WERI-Rb-1 (cell line): ENCODE results near the gene ZNF711.

Experiments used
- DNase-seq: peaks from one replicate; pipeline ENCODE4 v3.0.0-alpha.2; 2020
- H3K27ac ChIP-seq: fragments of 250-450 bp; sonication (Bioruptor Pico); 2 replicates; pipeline ENCODE4 v1.5.1; 2020; ENCODE audit warnings: mild to moderate bottlenecking, moderate library complexity
- H3K27me3 ChIP-seq: fragments of 250-450 bp; sonication (Bioruptor Pico); 2 replicates; pipeline ENCODE4 v1.5.1; 2021; ENCODE audit warnings: mild to moderate bottlenecking, low read depth, moderate library complexity; ENCODE audit not compliant: insufficient read depth, severe bottlenecking
- H3K36me3 ChIP-seq: fragments of 250-450 bp; sonication (Bioruptor Pico); 2 replicates; pipeline ENCODE4 v1.5.1; 2020; ENCODE audit warnings: mild to moderate bottlenecking, moderate library complexity
- H3K4me3 ChIP-seq: 2 replicates; pipeline ENCODE4 v1.5.1; 2011; ENCODE audit warnings: low read depth, mild to moderate bottlenecking, control low read depth, low read length
- H3K9me3 ChIP-seq: fragments of 250-450 bp; sonication (Bioruptor Pico); 2 replicates; pipeline ENCODE4 v1.5.1; 2021; ENCODE audit warnings: mild to moderate bottlenecking, moderate library complexity; ENCODE audit not compliant: severe bottlenecking
- TF ChIP-seq, protein P1 (sequence below): IDR thresholded peaks from 2 replicates; pipeline ENCODE4 v1.5.1; 2011; ENCODE audit warnings: low read depth, mild to moderate bottlenecking, control low read depth, inconsistent platforms, low read length

The ZNF711 gene

DNA sequence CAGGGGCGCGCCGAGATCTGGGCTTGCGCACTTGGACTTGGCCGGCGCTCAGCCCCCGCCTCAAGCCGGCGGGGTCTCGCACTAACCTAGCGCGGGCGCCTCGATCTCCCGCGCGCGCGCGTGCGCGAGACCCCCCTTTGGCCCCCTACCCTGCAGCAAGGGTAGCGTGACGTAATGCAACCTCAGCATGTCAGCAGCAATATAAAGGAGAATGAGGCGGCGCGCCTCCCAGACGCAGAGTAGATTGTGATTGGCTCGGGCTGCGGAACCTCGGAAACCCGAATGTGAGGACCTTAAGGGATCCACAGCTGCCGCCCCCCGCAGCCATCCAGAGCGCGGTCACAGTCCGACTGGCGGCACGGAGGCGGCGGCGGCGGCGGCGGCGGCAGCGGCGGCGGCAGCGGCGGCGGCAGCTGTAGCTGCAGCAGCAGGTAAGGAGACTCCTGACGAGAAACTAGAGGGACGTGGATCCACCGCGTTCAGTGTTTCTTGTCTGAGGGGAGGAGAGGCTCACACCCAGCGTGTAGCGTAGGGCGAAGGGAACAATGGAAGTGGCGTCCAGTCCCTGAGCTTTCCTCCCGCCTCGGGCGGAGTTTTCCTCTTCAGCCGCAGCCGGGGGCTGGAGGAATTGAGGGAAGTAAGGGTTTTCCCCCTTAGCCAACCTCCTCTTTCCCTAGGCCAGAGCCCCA is at the start of gene ZNF711, which contains the start of gene SATL1:
Gene ZNF711, plus strand, starts transcription at position 231 of the 689 bp plus-strand sequence. CDS start 3,582 bp downstream, outside the sequence.
Gene SATL1, minus strand, starts transcription at position 19 of the 689 bp plus-strand sequence. CDS start 134,811 bp downstream, outside the sequence.
- Histone ChIP-seq H3K36me3 (0 out of 2 replicates have a peak, but pooled peaks cover 2% of the 10 kb centered on the region), H3K27me3 (peaks cover 6% of the 10 kb centered on the region), H3K9me3 (no peaks in the 10 kb centered on the region), H3K4me3 (peak within 1 kb of the TSS; percentile 91), H3K27ac (peak within 1 kb of the TSS; percentile 94)
- TF ChIP-seq, protein P1, sequence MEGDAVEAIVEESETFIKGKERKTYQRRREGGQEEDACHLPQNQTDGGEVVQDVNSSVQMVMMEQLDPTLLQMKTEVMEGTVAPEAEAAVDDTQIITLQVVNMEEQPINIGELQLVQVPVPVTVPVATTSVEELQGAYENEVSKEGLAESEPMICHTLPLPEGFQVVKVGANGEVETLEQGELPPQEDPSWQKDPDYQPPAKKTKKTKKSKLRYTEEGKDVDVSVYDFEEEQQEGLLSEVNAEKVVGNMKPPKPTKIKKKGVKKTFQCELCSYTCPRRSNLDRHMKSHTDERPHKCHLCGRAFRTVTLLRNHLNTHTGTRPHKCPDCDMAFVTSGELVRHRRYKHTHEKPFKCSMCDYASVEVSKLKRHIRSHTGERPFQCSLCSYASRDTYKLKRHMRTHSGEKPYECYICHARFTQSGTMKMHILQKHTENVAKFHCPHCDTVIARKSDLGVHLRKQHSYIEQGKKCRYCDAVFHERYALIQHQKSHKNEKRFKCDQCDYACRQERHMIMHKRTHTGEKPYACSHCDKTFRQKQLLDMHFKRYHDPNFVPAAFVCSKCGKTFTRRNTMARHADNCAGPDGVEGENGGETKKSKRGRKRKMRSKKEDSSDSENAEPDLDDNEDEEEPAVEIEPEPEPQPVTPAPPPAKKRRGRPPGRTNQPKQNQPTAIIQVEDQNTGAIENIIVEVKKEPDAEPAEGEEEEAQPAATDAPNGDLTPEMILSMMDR = no peak
- peak; percentile 86 for DNase-seq

DNA sequence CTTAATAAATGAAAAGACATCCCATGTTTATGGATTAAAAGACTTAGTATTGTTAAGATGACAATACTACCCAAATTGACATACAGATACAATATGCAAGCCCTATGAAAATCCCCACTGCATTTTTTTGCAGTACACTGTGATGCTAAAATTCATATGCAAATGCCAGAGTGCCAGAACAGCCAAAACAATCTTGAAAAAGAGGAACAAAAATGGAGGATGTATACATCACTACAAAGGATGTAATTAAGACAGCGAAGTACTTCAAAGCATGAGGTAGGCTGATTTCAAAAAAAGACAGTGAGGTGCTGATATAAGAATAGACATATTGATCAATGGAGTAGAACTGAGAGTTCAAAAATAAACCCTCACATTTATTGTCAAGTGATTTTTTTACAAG is 47.5 kb upstream of the ZNF711 start:
- no peak overlapping the region for H3K4me3 ChIP-seq
- no peaks in the 10 kb centered on the region for H3K9me3 ChIP-seq
- no peaks in the 10 kb centered on the region for H3K27me3 ChIP-seq
- no peaks in the 10 kb centered on the region for H3K36me3 ChIP-seq
- no peak for DNase-seq
- no peak overlapping the region for H3K27ac ChIP-seq
- TF ChIP-seq, protein P1 = no peak

DNA sequence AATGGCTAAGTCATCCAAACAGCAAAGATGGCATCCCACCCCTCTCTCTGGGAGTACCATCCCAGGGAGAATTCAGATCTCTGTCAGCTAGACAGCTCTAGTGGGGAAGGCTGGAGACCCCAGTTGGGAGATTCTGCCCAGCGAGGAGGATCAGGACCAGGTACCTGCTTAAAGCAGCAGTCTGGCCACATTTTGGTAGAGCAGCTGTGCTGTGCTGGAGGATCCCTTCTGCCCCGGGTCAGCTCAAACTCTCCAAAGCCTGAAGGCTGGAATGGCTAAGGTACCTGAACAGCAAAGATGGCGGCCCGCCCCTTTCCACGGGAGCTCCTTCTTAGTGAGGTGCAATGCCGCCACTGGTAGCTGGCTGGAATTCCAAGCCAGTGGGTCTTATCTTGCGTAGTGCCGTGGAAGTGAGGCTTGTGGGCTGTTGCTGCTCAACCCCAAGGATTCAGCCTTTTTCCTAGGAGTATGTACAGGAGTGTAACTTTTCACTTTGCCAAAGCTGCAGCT is 40.3 kb upstream of the ZNF711 start:
- H3K9me3 ChIP-seq = no peaks in the 10 kb centered on the region
- TF ChIP-seq, protein P1 = no peak
- no peak for DNase-seq
- H3K4me3 ChIP-seq = no peak overlapping the region
- H3K36me3 ChIP-seq = no peaks in the 10 kb centered on the region
- H3K27ac ChIP-seq = no peak overlapping the region
- no peaks in the 10 kb centered on the region for H3K27me3 ChIP-seq

DNA sequence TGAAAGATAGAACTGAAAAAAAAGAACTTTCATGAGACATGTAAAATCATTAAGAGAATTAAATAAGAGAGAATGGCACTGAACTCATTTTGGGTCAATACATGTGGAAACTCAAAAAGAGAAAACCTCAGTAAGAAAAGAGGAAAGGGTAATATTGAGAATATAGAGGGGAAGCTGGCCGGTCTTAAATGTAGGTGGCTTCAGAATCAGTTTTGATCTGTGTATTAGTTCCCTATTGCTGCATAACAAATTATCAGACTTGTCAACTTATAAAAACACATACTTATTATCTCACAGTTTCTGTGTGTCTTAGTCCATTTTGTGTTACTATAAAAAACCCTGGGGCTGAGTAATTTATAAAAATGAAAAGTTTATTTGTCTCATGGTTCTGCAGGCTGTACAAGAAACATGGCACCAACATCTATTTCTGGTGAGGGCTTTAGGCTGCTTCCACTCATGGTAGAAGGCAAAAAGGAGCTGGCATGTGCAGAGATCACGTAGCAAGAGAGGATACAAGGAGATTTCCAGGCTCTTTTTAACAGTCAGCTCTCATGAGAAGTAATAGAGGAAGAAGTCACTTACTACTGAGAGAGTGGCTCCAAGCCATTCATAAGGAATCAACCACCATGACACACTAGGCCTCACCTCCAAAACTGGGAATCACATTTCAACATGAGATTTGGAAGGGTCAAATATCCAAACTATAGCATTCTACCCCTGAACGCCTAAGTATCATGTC is 29.8 kb upstream of the ZNF711 start:
- Histone ChIP-seq H3K9me3 (no peaks in the 10 kb centered on the region), H3K4me3 (no peak overlapping the region), H3K27me3 (no peaks in the 10 kb centered on the region), H3K36me3 (no peaks in the 10 kb centered on the region), H3K27ac (no peak overlapping the region)
- TF ChIP-seq, protein P1 = no peak
- no peak for DNase-seq

DNA sequence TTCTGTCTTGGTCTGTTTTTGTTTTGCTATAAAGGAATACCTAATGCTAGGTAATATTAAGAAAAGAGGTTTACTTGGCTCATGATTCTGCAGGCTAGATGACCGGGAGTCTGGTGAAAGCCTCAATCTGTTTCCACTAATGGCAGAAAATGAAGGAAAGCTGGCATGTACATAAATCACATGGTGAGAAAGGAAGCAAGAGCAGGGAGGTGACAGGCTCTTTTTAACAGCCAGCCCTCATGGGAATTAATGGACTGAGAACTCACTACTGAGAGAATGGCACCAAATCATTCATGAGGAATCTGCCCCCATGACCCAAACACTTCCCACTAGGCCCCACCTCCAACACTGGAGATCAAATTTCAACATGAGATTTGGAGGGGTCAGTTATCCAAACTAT is 27.8 kb upstream of the ZNF711 start:
- Histone ChIP-seq H3K27me3 (no peaks in the 10 kb centered on the region), H3K4me3 (no peak overlapping the region), H3K36me3 (no peaks in the 10 kb centered on the region), H3K27ac (no peak overlapping the region), H3K9me3 (no peaks in the 10 kb centered on the region)
- TF ChIP-seq, protein P1 = no peak
- DNase-seq = no peak
